ENCODE results near the gene MPRIP.

Gene MPRIP

DNA sequence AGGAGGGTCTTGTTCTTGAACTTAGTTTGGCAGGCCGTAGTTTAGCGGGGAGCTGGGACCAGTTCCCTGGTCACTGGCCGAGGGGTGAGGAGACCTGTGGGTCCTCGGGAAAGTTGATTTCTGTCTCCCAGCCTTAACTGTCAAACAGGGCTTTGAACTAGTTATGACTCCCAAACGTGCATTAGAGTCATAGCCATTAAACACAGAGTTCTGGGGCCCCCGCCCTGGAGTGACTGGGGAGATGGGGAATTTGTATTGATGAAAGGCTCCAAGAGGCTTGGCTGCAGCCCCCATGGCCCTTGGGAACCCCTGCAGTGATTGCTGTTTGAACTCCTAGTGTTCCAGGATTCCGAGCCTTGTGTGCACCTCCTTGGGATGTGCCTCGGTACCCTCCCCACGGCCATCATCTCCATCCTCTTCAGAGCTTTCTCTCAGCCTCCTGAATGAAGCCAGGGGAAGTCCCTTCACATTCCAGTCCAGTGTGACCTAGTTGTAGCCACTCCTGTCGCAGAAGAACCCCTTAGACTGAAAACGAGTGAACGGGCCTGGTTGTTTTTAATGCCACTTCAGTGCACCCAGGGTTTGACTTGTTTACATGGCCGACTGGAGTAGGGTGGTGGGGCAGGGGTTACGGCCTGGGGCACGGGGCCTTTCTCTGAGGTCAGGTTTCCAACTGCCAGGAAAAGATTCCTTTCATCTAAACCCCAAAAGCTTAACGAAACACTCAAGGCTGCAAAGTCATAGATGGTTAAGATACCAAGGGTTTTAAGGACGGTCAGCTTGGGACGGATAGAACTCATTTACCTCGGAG, 1.4 kb downstream of the MPRIP start:
- Mint-ChIP-seq H3K27me3 (ENCODE audit: low read depth, poor library complexity) (peaks cover 5% of the 10 kb centered on the region), H3K27ac (peak overlapping the region; percentile 97), H3K9me3 (peaks cover 27% of the 10 kb centered on the region), H3K4me1 (peaks cover 72% of the 10 kb centered on the region), H3K4me3 (peak overlapping the region; percentile 98), H3K36me3 (ENCODE audit: low read depth) (peaks cover 35% of the 10 kb centered on the region)
- no peak for TF ChIP-seq CTCF (IDR thresholded peaks at IDR 0.05)
- peak; percentile 38 for DNase-seq

DNA sequence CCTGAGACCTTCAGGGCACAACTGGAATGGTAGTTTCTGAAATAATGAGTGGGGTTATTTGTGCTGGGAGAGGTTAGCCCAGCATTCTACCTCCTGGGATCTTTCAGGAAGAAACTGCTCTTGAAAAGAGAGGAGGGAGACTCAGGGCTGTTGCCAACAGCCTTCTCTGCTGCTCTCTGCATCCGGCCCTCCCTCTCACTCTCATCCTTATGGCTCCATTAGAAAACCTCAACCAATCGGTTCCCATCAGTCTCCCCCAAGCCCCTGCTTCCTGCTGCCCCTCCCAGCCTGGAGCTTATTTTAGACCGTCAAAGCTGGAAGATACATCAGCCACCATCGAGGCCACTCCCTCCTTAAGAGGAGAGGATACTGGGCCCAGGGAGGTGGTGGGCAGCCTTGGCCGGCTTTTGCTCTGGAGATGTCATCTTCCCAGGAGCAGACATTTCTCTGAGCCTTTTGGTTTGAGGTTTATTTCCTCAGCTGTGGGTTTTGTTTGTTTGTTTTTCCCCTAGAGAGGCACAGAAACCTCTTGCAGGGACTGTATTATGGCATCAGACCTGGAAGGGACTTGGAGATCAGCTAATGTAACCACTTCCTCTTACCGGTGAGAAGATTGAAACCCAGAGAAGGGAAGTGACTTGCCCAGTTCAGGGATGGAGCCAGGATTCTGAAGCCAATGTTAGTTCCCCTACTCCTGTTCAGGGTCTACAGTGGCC, 2.7 kb downstream of the MPRIP start:
- peak; percentile 39 for DNase-seq
- peak overlapping the region; percentile 97 for H3K27ac Mint-ChIP-seq
- H3K4me3 Mint-ChIP-seq = peak overlapping the region; percentile 98
- H3K27me3 Mint-ChIP-seq (ENCODE audit: low read depth, poor library complexity) = peaks cover 5% of the 10 kb centered on the region
- H3K9me3 Mint-ChIP-seq = peaks cover 27% of the 10 kb centered on the region
- peaks cover 44% of the 10 kb centered on the region for H3K36me3 Mint-ChIP-seq (ENCODE audit: low read depth)
- H3K4me1 Mint-ChIP-seq = peaks cover 70% of the 10 kb centered on the region
- no peak for TF ChIP-seq CTCF (IDR thresholded peaks at IDR 0.05)

DNA sequence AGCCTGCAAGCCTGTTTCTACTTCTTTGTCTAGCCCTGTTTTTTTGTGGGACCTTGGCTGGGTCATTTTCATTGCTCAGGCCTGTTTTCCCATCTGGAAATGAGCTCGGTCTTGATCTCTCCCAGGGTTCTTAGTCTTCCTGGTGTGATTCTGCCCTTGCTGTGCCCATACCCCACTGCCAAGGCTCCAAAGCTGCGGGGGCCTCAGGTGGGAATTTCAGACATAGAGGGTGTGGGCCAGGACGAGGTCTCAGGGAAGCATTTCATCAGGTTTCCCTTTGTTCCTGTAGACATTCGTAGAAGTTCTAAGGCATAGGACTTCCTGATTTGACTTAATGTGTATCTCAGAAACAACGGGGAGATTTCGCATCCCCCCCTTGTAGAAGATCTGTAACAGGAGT, 5.8 kb downstream of the MPRIP start:
- H3K9me3 Mint-ChIP-seq = peaks cover 27% of the 10 kb centered on the region
- H3K4me3 Mint-ChIP-seq = no peak overlapping the region
- no peak for DNase-seq
- H3K27ac Mint-ChIP-seq = no peak overlapping the region
- H3K27me3 Mint-ChIP-seq (ENCODE audit: low read depth, poor library complexity) = peaks cover 5% of the 10 kb centered on the region
- peaks cover 44% of the 10 kb centered on the region for H3K36me3 Mint-ChIP-seq (ENCODE audit: low read depth)
- no peak for TF ChIP-seq CTCF (IDR thresholded peaks at IDR 0.05)
- H3K4me1 Mint-ChIP-seq = peaks cover 80% of the 10 kb centered on the region

- Mint-ChIP-seq H3K4me3 (no peak overlapping the region), H3K9me3 (peaks cover 22% of the 10 kb centered on the region), H3K27me3 (ENCODE audit: low read depth, poor library complexity) (peaks cover 5% of the 10 kb centered on the region), H3K27ac (peak overlapping the region; percentile 95), H3K4me1 (peaks cover 71% of the 10 kb centered on the region), H3K36me3 (ENCODE audit: low read depth) (peaks cover 38% of the 10 kb centered on the region)
- DNase-seq = no peak
- no peak for TF ChIP-seq CTCF (IDR thresholded peaks at IDR 0.05)
Observed at GRCh38 chr17:17050346-17051345, 8.4 kb downstream of the MPRIP start.

- H3K27me3 Mint-ChIP-seq (ENCODE audit: low read depth, poor library complexity) = peaks cover 5% of the 10 kb centered on the region
- H3K4me3 Mint-ChIP-seq = no peak overlapping the region
- H3K4me1 Mint-ChIP-seq = peaks cover 73% of the 10 kb centered on the region
- peak overlapping the region; percentile 72 for H3K27ac Mint-ChIP-seq
- peaks cover 32% of the 10 kb centered on the region for H3K36me3 Mint-ChIP-seq (ENCODE audit: low read depth)
- DNase-seq = no peak
- peaks cover 17% of the 10 kb centered on the region for H3K9me3 Mint-ChIP-seq
- no peak for TF ChIP-seq CTCF (IDR thresholded peaks at IDR 0.05)
Observed at GRCh38 chr17:17051380-17051779, 9.1 kb downstream of the MPRIP start.
